ENCODE measurements around the gene KLK13.

The KLK13 gene

DNA sequence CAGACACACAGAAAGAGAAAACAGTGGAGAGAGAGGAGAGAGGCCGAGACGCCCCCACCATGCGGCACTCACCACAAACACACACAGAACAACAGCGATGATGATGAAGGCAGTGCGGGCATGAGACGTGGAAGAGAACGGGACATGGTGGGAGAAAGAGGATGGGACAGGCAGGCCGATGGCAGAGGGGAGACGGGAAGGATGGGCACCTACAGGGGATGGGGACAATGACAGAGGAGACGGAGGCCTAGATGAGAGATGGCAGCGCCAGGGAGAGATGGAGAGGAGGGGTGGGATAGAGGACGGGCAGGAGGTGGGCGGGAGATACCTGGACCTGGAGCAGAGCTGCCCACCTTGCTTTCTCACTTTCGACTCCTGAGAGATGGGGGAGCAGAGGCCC, 18.9 kb upstream of the KLK13 start:
- TF ChIP-seq, protein P1, sequence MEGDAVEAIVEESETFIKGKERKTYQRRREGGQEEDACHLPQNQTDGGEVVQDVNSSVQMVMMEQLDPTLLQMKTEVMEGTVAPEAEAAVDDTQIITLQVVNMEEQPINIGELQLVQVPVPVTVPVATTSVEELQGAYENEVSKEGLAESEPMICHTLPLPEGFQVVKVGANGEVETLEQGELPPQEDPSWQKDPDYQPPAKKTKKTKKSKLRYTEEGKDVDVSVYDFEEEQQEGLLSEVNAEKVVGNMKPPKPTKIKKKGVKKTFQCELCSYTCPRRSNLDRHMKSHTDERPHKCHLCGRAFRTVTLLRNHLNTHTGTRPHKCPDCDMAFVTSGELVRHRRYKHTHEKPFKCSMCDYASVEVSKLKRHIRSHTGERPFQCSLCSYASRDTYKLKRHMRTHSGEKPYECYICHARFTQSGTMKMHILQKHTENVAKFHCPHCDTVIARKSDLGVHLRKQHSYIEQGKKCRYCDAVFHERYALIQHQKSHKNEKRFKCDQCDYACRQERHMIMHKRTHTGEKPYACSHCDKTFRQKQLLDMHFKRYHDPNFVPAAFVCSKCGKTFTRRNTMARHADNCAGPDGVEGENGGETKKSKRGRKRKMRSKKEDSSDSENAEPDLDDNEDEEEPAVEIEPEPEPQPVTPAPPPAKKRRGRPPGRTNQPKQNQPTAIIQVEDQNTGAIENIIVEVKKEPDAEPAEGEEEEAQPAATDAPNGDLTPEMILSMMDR (IDR thresholded peaks at IDR 0.05) = no peak
- H3K4me3 ChIP-seq (ENCODE audit: low read depth in 1 of 2, low read length in 1 of 2) = no peak overlapping the region

DNA sequence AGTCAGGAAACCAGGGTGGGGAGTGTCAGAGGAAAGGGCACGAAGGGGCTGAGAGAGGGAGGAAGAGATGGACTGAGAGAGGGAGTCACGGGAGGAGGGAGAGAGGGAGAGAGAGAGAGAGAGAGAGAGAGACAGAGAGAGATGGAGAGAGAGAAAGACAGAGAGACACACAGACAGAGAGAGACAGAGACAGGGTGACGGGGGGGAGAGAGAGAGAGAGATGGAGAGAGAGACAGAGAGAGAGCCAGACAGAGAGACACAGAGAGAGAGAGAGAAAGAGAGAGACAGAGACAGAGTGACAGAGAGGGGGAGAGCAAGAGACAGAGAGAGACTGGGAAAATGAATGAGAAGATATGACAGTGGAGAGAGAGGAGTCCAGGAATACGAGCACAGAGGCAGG, 18.3 kb upstream of the KLK13 start:
- H3K36me3 ChIP-seq = no peaks in the 10 kb centered on the region
- H3K27me3 ChIP-seq = peaks cover 21% of the 10 kb centered on the region
- no peaks in the 10 kb centered on the region for H3K4me1 ChIP-seq (ENCODE audit: control insufficient read depth in 1 of 2, insufficient read depth in 1 of 2, low read depth in 1 of 2, low read length in 1 of 2)
- TF ChIP-seq, protein P1 (IDR thresholded peaks at IDR 0.05) = no peak
- no peak overlapping the region for H3K27ac ChIP-seq
- no peak overlapping the region for H3K4me3 ChIP-seq (ENCODE audit: low read depth in 1 of 2, low read length in 1 of 2)
- no peaks in the 10 kb centered on the region for H3K9me3 ChIP-seq

More for the DNA sequence above, 18.9 kb upstream of the KLK13 start:
- Histone ChIP-seq H3K36me3 (no peaks in the 10 kb centered on the region), H3K27me3 (peaks cover 21% of the 10 kb centered on the region), H3K27ac (no peak overlapping the region), H3K9me3 (no peaks in the 10 kb centered on the region), H3K4me1 (ENCODE audit: control insufficient read depth in 1 of 2, insufficient read depth in 1 of 2, low read depth in 1 of 2, low read length in 1 of 2) (no peaks in the 10 kb centered on the region)

DNA sequence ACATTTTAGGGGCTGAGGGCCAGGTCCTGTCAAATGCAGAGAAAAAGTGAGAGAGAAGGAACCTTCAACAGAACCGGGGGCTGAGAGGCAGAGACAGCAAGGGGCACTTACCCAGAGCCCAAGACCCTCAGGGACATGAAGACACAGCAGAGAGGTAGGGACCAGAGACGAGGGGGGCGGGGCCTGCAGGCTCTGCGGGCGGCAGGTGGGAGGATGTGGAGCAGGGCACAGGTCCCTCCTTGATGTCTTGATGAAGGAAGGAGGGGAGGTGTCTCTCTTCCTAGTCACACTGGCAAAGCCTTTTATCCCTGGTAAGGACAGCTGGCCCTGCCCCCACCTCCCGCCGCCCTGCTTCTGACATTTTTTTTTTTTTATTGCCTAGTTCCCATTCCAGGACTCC, 17.7 kb upstream of the KLK13 start, which contains the start of gene KLK14:
Gene KLK14, minus strand, starts transcription at position 277 of the 400 bp plus-strand sequence. Its CDS starts 273 bp downstream, at position 4.
- H3K4me1 ChIP-seq (ENCODE audit: control insufficient read depth in 1 of 2, insufficient read depth in 1 of 2, low read depth in 1 of 2, low read length in 1 of 2) = no peaks in the 10 kb centered on the region
- no peak within 1 kb of the TSS for H3K4me3 ChIP-seq (ENCODE audit: low read depth in 1 of 2, low read length in 1 of 2)
- no peaks in the 10 kb centered on the region for H3K36me3 ChIP-seq
- no peak within 1 kb of the TSS for H3K27ac ChIP-seq
- TF ChIP-seq, protein P1 (IDR thresholded peaks at IDR 0.05) = no peak
- peaks cover 21% of the 10 kb centered on the region for H3K27me3 ChIP-seq
- no peaks in the 10 kb centered on the region for H3K9me3 ChIP-seq

DNA sequence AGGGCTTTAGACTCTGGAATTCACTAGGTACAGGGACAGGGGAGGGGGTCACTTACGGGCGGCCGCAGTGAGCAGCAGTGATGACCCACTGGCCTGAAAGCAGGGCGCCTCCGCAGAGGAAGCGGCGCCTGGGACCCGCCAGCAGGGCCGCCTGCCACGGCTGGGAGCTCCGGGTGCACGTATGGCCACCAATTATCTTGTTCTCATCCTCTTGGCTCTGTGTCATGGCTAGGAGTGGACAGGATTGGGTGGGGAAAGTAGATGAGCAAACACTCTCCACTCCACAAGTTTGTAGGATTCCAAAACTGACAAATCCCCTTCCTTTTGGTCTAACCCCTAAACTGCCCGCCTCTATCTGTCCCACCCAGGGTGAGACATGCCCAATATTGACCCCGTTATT, 16.6 kb upstream of the KLK13 start:
- TF ChIP-seq, protein P1 (IDR thresholded peaks at IDR 0.05) = no peak

DNA sequence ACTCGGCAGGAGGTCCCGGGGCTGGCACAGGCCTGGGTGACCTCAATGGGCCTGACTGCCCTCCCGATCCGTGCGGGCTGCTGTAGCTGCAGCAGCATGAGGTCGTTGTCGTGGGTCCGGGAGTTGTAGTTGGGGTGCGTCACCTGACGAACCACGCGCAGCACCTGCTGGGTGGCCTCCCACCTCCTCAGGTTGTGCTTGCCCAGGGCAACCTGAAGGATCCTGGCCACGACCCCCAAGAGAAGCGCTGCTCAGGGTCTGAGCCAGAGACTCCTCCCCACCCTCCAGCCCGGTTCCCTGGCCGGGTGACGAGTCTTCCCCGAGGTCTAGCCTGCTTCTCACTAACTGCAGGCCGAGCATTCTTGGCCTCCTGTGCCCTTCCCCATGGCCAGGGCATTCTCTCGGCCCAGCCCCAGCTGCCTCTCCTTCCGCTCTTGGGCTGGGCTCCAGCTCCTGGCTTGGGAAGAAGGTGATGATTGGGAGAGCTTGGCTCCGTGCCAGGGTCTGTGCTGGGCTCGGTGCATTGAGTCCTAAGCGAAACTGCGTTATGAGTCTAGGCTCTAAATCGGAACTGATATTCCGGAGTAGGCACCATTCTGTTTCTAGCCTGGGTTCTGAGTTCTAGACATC, 14.7 kb upstream of the KLK13 start:
- H3K27me3 ChIP-seq = peaks cover 33% of the 10 kb centered on the region
- TF ChIP-seq, protein P1 (IDR thresholded peaks at IDR 0.05) = no peak
- no peak overlapping the region for H3K27ac ChIP-seq
- H3K9me3 ChIP-seq = no peaks in the 10 kb centered on the region
- no peaks in the 10 kb centered on the region for H3K4me1 ChIP-seq (ENCODE audit: control insufficient read depth in 1 of 2, insufficient read depth in 1 of 2, low read depth in 1 of 2, low read length in 1 of 2)
- no peaks in the 10 kb centered on the region for H3K36me3 ChIP-seq
- H3K4me3 ChIP-seq (ENCODE audit: low read depth in 1 of 2, low read length in 1 of 2) = no peak overlapping the region

More for the DNA sequence above, 16.6 kb upstream of the KLK13 start:
- Histone ChIP-seq H3K27me3 (peaks cover 23% of the 10 kb centered on the region), H3K4me1 (ENCODE audit: control insufficient read depth in 1 of 2, insufficient read depth in 1 of 2, low read depth in 1 of 2, low read length in 1 of 2) (no peaks in the 10 kb centered on the region), H3K4me3 (ENCODE audit: low read depth in 1 of 2, low read length in 1 of 2) (no peak overlapping the region), H3K9me3 (no peaks in the 10 kb centered on the region), H3K36me3 (no peaks in the 10 kb centered on the region), H3K27ac (no peak overlapping the region)
